Adrenal gland (tissue), 5 donors: ENCODE measurements around the gene SRP68.

Source experiments
- CTCF ChIP-seq, 6 experiments: fragments of 450-650 bp in 4 of 6; fragments of 200-600 bp in 2 of 6; sonication (generic) in 1 of 6; IDR thresholded peaks; 1 replicate in 5 of 6; 2 replicates in 1 of 6; pipeline versions ENCODE4 v1.5.1 to v1.8.0; 2016 to 2021; ENCODE audit warnings: antibody characterized with exemption in 6 of 6, mild to moderate bottlenecking in 2 of 6, moderate library complexity in 1 of 6
- POLR2A ChIP-seq, 2 donors: fragments of 450-650 bp; IDR thresholded peaks; one replicate each; pipeline ENCODE4 v1.6.1; 2017; ENCODE audit warnings: antibody characterized with exemption in 2 of 2, mild to moderate bottlenecking in 2 of 2, moderate library complexity in 1 of 2
- donor health status: DM: no; HTN: no; CAD: no.

GRCh38 chr17:76026714-76027158 is 45.6 kb downstream of the SRP68 start:
- no peak for TF ChIP-seq CTCF (IDR thresholded peaks at IDR 0.05)
- no peak for TF ChIP-seq POLR2A (IDR thresholded peaks at IDR 0.05)
